WTC11 (cell line): ENCODE data around the gene TNIP2. TPM values are rescaled to one million over a fixed set of nuclear protein-coding genes. Genes with fewer than 3 reads are reported as not detected.
A peak's percentile ranks its signal among the peaks of the same experiment; 100 is the strongest.

Experiments used
- ATAC-seq: fragments of 200-7000 bp; cut with Tn5 transposase; 2 replicates; pipeline ENCODE4 v1.10.0; 2021; ENCODE audit warnings: mild to moderate bottlenecking, moderate library complexity
- CTCF ChIA-PET: fragments of 300-600 bp; sonication (Branson Sonifier 250); formaldehyde crosslinking; loops from one replicate; lab custom pipeline; 2021; ENCODE audit warnings: antibody characterized with exemption; lab: Charles Lee
- POLR2A ChIA-PET: fragments of 350-600 bp; sonication (Branson Sonifier 250); formaldehyde crosslinking; loops from one replicate; lab custom pipeline; 2021; ENCODE audit warnings: antibody characterized with exemption; lab: Charles Lee
- DNase-seq: peaks from one replicate; pipeline ENCODE4 v3.0.0; 2021; ENCODE audit warnings: low spot score
- H3K27ac Mint-ChIP-seq: 2 replicates; pipeline ENCODE4 v1.8.0; 2021; ENCODE audit warnings: mixed read lengths
- H3K27me3 Mint-ChIP-seq: 2 replicates; pipeline ENCODE4 v1.8.0; 2021; ENCODE audit warnings: low read depth, mild to moderate bottlenecking, moderate library complexity, mixed read lengths
- H3K36me3 Mint-ChIP-seq: 2 replicates; pipeline ENCODE4 v1.8.0; 2021; ENCODE audit warnings: mixed read lengths
- H3K4me1 Mint-ChIP-seq: 2 replicates; pipeline ENCODE4 v1.8.0; 2022; ENCODE audit warnings: mixed read lengths
- H3K4me3 Mint-ChIP-seq: 2 replicates; pipeline ENCODE4 v1.8.0; 2021; ENCODE audit warnings: mild to moderate bottlenecking, moderate library complexity, mixed read lengths
- H3K9me3 Mint-ChIP-seq: 2 replicates; pipeline ENCODE4 v1.8.0; 2021; ENCODE audit warnings: mixed read lengths
- ARID4B ChIP-seq: sonication (generic); formaldehyde crosslinking; IDR thresholded peaks from 2 replicates; pipeline ENCODE4 v1.8.0; 2023; ENCODE audit warnings: missing genetic modification reagents, mild to moderate bottlenecking, borderline replicate concordance
- ELF4 ChIP-seq: sonication (generic); formaldehyde crosslinking; IDR thresholded peaks from 2 replicates; pipeline ENCODE4 v1.8.1; 2022; ENCODE audit warnings: low read depth, mild to moderate bottlenecking, moderate library complexity, missing genetic modification reagents
- ERG ChIP-seq: fragments of 250-450 bp; sonication (Bioruptor Pico); IDR thresholded peaks from 2 replicates; pipeline ENCODE4 v1.8.0; 2021; ENCODE audit warnings: mild to moderate bottlenecking
- FOXP1 ChIP-seq: sonication (generic); formaldehyde crosslinking; IDR thresholded peaks from 2 replicates; pipeline ENCODE4 v1.8.0; 2022; ENCODE audit warnings: missing genetic modification reagents, mild to moderate bottlenecking, moderate library complexity, borderline replicate concordance
- GRHL2 ChIP-seq: fragments of 250-450 bp; sonication (Bioruptor Pico); IDR thresholded peaks from 2 replicates; pipeline ENCODE4 v1.8.0; 2022; ENCODE audit warnings: mild to moderate bottlenecking, moderate library complexity; ENCODE audit not compliant: insufficient replicate concordance, severe bottlenecking
- HMGA2 ChIP-seq: fragments of 250-450 bp; sonication (Bioruptor Pico); IDR thresholded peaks from 2 replicates; pipeline ENCODE4 v1.4.0; 2021; ENCODE audit warnings: mild to moderate bottlenecking, moderate library complexity
- JAZF1 ChIP-seq: fragments of 250-450 bp; sonication (Bioruptor Pico); IDR thresholded peaks from 2 replicates; pipeline ENCODE4 v1.9.0; 2021; ENCODE audit warnings: moderate library complexity, mild to moderate bottlenecking, inconsistent platforms
- JUN ChIP-seq: sonication (generic); formaldehyde crosslinking; IDR thresholded peaks from 2 replicates; pipeline ENCODE4 v1.8.0; 2023; ENCODE audit warnings: mild to moderate bottlenecking, missing genetic modification reagents
- NFE2L1 ChIP-seq: sonication (generic); formaldehyde crosslinking; IDR thresholded peaks from 2 replicates; pipeline ENCODE4 v1.8.1; 2023; ENCODE audit warnings: missing genetic modification reagents
- RELA ChIP-seq: sonication (generic); formaldehyde crosslinking; IDR thresholded peaks from 2 replicates; pipeline ENCODE4 v1.8.1; 2022; ENCODE audit warnings: missing genetic modification reagents, mild to moderate bottlenecking, borderline replicate concordance
- SMAD3 ChIP-seq: sonication (generic); formaldehyde crosslinking; IDR thresholded peaks from 2 replicates; pipeline ENCODE4 v1.8.0; 2022; ENCODE audit warnings: missing genetic modification reagents, mild to moderate bottlenecking, borderline replicate concordance
- ZNF138 ChIP-seq: sonication (generic); formaldehyde crosslinking; conservative IDR thresholded peaks from 2 replicates; pipeline ENCODE4 v1.8.1; 2022; ENCODE audit warnings: mild to moderate bottlenecking, moderate library complexity, missing genetic modification reagents
- total RNA-seq: library from RNA; stranded (reverse); gene quantifications from 3 replicates; pipeline ENCODE4 v1.2.3, GENCODE V29; 2021
- TF ChIP-seq, protein P1 (sequence below): sonication (generic); formaldehyde crosslinking; IDR thresholded peaks from 2 replicates; pipeline ENCODE4 v1.8.1; 2022; ENCODE audit warnings: missing genetic modification reagents, borderline replicate concordance
- TF ChIP-seq, protein P2 (sequence below): sonication (generic); formaldehyde crosslinking; IDR thresholded peaks from 2 replicates; pipeline ENCODE4 v1.8.0; 2023; ENCODE audit warnings: mild to moderate bottlenecking, missing genetic modification reagents
- TF ChIP-seq, protein P3 (sequence below): sonication (generic); formaldehyde crosslinking; IDR thresholded peaks from 2 replicates; pipeline ENCODE4 v1.8.0; 2022; ENCODE audit warnings: mild to moderate bottlenecking, missing genetic modification reagents
- TF ChIP-seq, protein P4 (sequence below): sonication (generic); formaldehyde crosslinking; IDR thresholded peaks from 2 replicates; pipeline ENCODE4 v1.8.1; 2022; ENCODE audit warnings: mild to moderate bottlenecking, moderate library complexity, missing genetic modification reagents

Gene TNIP2
- total RNA-seq, 1 experiment from 2014 or later: 44.4 TPM

DNA sequence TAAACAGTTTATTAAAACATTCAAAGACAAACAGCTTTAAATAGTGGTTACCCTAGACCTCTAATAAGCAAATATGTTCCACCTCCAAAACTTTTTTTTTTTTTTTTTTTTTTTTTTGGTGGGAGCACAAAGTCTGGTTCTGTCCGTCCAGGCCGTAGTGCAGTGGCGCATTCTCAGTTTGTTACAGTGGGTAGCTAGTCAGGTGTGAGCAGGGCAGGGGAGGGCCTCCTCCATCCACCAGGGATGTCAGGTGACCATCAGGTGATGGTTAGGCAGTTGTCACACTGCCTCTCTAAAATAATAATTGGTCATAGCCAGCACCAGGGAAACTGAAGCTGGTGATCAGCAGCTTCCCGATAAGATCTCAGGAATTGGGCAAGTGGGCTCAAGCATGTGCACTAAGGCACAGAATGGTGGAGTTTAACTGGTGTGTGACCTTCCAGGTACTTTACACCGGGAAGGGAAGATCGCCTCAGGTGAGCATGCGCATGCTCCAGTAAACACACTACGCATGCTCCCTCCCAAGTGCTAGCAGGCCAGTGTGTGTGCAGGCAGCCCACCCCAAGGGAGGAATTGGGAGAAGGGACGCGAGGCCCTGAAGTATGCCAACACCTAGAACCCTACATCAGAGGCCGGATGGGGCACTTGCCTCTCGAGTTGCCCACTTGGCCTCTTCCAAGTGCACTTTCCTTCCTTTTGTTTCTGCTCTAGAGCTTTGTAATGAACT, 27.2 kb downstream of the TNIP2 start:
- no peaks in the 10 kb centered on the region for H3K4me1 Mint-ChIP-seq
- H3K9me3 Mint-ChIP-seq: no peaks in the 10 kb centered on the region
- POLR2A ChIA-PET: interaction anchor here (0.6 kb wide), 2 partner anchors 48 to 84 kb away, joined by 3 to 7 read pairs; no protein-coding TSS in a partner anchor
- no peaks in the 10 kb centered on the region for H3K27me3 Mint-ChIP-seq
- DNase-seq (no peak), ATAC-seq (no peak)
- H3K36me3 Mint-ChIP-seq: peaks cover 24% of the 10 kb centered on the region
- H3K4me3 Mint-ChIP-seq: no peak overlapping the region
- CTCF ChIA-PET: interaction anchor here (0.6 kb wide), 1 partner anchor 64 kb away, joined by 6 read pairs; the partner anchor contains the start of gene SH3BP2
- TF ChIP-seq ERG (CRISPR knock-in tag): no peak
- TF ChIP-seq, all 79 proteins: peak for 0
- H3K27ac Mint-ChIP-seq: peak overlapping the region; percentile 62

GRCh38 chr4:2728221-2728620, 27.9 kb downstream of the TNIP2 start:
- Mint-ChIP-seq H3K4me1 (no peaks in the 10 kb centered on the region), H3K4me3 (no peak overlapping the region), H3K36me3 (peaks cover 24% of the 10 kb centered on the region), H3K9me3 (no peaks in the 10 kb centered on the region), H3K27ac (no peak overlapping the region), H3K27me3 (no peaks in the 10 kb centered on the region)
- DNase-seq (no peak), ATAC-seq (no peak)
- CTCF ChIA-PET: interaction anchor here (0.6 kb wide), 1 partner anchor 64 kb away, joined by 6 read pairs; the partner anchor contains the start of gene SH3BP2
- POLR2A ChIA-PET: interaction anchor here (0.6 kb wide), 1 partner anchor 47 kb away, joined by 3 read pairs; no protein-coding TSS in a partner anchor
- TF ChIP-seq SMAD3 (CRISPR knock-in tag): no peak
- TF ChIP-seq JAZF1: no peak
- no peak for TF ChIP-seq NFE2L1 (CRISPR knock-in tag)
- TF ChIP-seq RELA (CRISPR knock-in tag): no peak
- TF ChIP-seq, protein P1, sequence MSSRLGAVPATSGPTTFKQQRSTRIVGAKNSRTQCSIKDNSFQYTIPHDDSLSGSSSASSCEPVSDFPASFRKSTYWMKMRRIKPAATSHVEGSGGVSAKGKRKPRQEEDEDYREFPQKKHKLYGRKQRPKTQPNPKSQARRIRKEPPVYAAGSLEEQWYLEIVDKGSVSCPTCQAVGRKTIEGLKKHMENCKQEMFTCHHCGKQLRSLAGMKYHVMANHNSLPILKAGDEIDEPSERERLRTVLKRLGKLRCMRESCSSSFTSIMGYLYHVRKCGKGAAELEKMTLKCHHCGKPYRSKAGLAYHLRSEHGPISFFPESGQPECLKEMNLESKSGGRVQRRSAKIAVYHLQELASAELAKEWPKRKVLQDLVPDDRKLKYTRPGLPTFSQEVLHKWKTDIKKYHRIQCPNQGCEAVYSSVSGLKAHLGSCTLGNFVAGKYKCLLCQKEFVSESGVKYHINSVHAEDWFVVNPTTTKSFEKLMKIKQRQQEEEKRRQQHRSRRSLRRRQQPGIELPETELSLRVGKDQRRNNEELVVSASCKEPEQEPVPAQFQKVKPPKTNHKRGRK (CRISPR knock-in tag): no peak
- TF ChIP-seq, protein P2, sequence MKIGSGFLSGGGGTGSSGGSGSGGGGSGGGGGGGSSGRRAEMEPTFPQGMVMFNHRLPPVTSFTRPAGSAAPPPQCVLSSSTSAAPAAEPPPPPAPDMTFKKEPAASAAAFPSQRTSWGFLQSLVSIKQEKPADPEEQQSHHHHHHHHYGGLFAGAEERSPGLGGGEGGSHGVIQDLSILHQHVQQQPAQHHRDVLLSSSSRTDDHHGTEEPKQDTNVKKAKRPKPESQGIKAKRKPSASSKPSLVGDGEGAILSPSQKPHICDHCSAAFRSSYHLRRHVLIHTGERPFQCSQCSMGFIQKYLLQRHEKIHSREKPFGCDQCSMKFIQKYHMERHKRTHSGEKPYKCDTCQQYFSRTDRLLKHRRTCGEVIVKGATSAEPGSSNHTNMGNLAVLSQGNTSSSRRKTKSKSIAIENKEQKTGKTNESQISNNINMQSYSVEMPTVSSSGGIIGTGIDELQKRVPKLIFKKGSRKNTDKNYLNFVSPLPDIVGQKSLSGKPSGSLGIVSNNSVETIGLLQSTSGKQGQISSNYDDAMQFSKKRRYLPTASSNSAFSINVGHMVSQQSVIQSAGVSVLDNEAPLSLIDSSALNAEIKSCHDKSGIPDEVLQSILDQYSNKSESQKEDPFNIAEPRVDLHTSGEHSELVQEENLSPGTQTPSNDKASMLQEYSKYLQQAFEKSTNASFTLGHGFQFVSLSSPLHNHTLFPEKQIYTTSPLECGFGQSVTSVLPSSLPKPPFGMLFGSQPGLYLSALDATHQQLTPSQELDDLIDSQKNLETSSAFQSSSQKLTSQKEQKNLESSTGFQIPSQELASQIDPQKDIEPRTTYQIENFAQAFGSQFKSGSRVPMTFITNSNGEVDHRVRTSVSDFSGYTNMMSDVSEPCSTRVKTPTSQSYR (CRISPR knock-in tag): no peak
- TF ChIP-seq FOXP1 (CRISPR knock-in tag): no peak
- TF ChIP-seq, protein P3, sequence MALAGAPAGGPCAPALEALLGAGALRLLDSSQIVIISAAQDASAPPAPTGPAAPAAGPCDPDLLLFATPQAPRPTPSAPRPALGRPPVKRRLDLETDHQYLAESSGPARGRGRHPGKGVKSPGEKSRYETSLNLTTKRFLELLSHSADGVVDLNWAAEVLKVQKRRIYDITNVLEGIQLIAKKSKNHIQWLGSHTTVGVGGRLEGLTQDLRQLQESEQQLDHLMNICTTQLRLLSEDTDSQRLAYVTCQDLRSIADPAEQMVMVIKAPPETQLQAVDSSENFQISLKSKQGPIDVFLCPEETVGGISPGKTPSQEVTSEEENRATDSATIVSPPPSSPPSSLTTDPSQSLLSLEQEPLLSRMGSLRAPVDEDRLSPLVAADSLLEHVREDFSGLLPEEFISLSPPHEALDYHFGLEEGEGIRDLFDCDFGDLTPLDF (CRISPR knock-in tag): no peak
- TF ChIP-seq ARID4B (CRISPR knock-in tag): no peak
- TF ChIP-seq ZNF138: no peak
- TF ChIP-seq, protein P4, sequence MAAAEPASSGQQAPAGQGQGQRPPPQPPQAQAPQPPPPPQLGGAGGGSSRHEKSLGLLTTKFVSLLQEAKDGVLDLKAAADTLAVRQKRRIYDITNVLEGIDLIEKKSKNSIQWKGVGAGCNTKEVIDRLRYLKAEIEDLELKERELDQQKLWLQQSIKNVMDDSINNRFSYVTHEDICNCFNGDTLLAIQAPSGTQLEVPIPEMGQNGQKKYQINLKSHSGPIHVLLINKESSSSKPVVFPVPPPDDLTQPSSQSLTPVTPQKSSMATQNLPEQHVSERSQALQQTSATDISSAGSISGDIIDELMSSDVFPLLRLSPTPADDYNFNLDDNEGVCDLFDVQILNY (CRISPR knock-in tag): no peak
- TF ChIP-seq HMGA2: no peak
- TF ChIP-seq ELF4 (CRISPR knock-in tag): no peak
- TF ChIP-seq ERG (CRISPR knock-in tag): no peak
- TF ChIP-seq GRHL2 (CRISPR knock-in tag): no peak
- TF ChIP-seq JUN (CRISPR knock-in tag): no peak
